ENCODE measurements around the gene DPYD. TPM values are rescaled to one million over a fixed set of nuclear protein-coding genes. Genes with fewer than 3 reads are reported as not detected.

Gene DPYD
- polyA plus RNA-seq, 2 donors = 6.7 to 10.0 TPM

- no peaks in the 10 kb centered on the region for H3K9me3 ChIP-seq (ENCODE audit: control insufficient read depth in 2 of 2, insufficient read depth in 1 of 2, low read depth in 1 of 2, low read length in 1 of 2)
- no peaks in the 10 kb centered on the region for H3K27me3 ChIP-seq (ENCODE audit: control insufficient read depth in 1 of 2, insufficient read depth in 2 of 2, low read length in 2 of 2)
- H3K4me3 ChIP-seq (ENCODE audit: low read depth in 1 of 2, low read length in 2 of 2) = no peak overlapping the region
- no peak overlapping the region for H3K27ac ChIP-seq (ENCODE audit: low read depth in 2 of 2, low read length in 1 of 2)
- H3K36me3 ChIP-seq (ENCODE audit: control insufficient read depth in 2 of 2, insufficient read depth in 2 of 2, low read length in 1 of 2) = no peaks in the 10 kb centered on the region
- no peaks in the 10 kb centered on the region for H3K4me1 ChIP-seq (ENCODE audit: control insufficient read depth in 2 of 2, insufficient read depth in 2 of 2, low read length in 1 of 2)
- WGBS, 2 donors = 97 to 99% methylated on average over 1 of the region's 1 CpG
Observed at GRCh38 chr1:97088391-97088790, 832.4 kb downstream of the DPYD start.

- no peak overlapping the region for H3K27ac ChIP-seq (ENCODE audit: low read depth in 2 of 2, low read length in 1 of 2)
- H3K9me3 ChIP-seq (ENCODE audit: control insufficient read depth in 2 of 2, insufficient read depth in 1 of 2, low read depth in 1 of 2, low read length in 1 of 2) = no peaks in the 10 kb centered on the region
- no peaks in the 10 kb centered on the region for H3K27me3 ChIP-seq (ENCODE audit: control insufficient read depth in 1 of 2, insufficient read depth in 2 of 2, low read length in 2 of 2)
- no peak overlapping the region for H3K4me3 ChIP-seq (ENCODE audit: low read depth in 1 of 2, low read length in 2 of 2)
- WGBS, 2 donors = 43 to 45% methylated on average over 2 of the region's 2 CpGs
- H3K4me1 ChIP-seq (ENCODE audit: control insufficient read depth in 2 of 2, insufficient read depth in 2 of 2, low read length in 1 of 2) = no peaks in the 10 kb centered on the region
- H3K36me3 ChIP-seq (ENCODE audit: control insufficient read depth in 2 of 2, insufficient read depth in 2 of 2, low read length in 1 of 2) = no peaks in the 10 kb centered on the region
Observed at GRCh38 chr1:97084546-97084945, 836.3 kb downstream of the DPYD start.

GRCh38 chr1:97082160-97082848 is 838.5 kb downstream of the DPYD start:
- 43 to 45% methylated on average over 4 of the region's 4 CpGs for WGBS, 2 donors
- Histone ChIP-seq H3K4me3 (ENCODE audit: low read depth in 1 of 2, low read length in 2 of 2) (no peak overlapping the region), H3K9me3 (ENCODE audit: control insufficient read depth in 2 of 2, insufficient read depth in 1 of 2, low read depth in 1 of 2, low read length in 1 of 2) (no peaks in the 10 kb centered on the region), H3K27ac (ENCODE audit: low read depth in 2 of 2, low read length in 1 of 2) (no peak overlapping the region), H3K36me3 (ENCODE audit: control insufficient read depth in 2 of 2, insufficient read depth in 2 of 2, low read length in 1 of 2) (no peaks in the 10 kb centered on the region), H3K4me1 (ENCODE audit: control insufficient read depth in 2 of 2, insufficient read depth in 2 of 2, low read length in 1 of 2) (no peaks in the 10 kb centered on the region), H3K27me3 (ENCODE audit: control insufficient read depth in 1 of 2, insufficient read depth in 2 of 2, low read length in 2 of 2) (no peaks in the 10 kb centered on the region)

- H3K4me3 ChIP-seq (ENCODE audit: low read depth in 1 of 2, low read length in 2 of 2) = no peak overlapping the region
- no peaks in the 10 kb centered on the region for H3K36me3 ChIP-seq (ENCODE audit: control insufficient read depth in 2 of 2, insufficient read depth in 2 of 2, low read length in 1 of 2)
- WGBS, 2 donors = 81 to 87% methylated on average over 6 of the region's 6 CpGs
- H3K4me1 ChIP-seq (ENCODE audit: control insufficient read depth in 2 of 2, insufficient read depth in 2 of 2, low read length in 1 of 2) = no peaks in the 10 kb centered on the region
- H3K27ac ChIP-seq (ENCODE audit: low read depth in 2 of 2, low read length in 1 of 2) = no peak overlapping the region
- H3K9me3 ChIP-seq (ENCODE audit: control insufficient read depth in 2 of 2, insufficient read depth in 1 of 2, low read depth in 1 of 2, low read length in 1 of 2) = no peaks in the 10 kb centered on the region
- H3K27me3 ChIP-seq (ENCODE audit: control insufficient read depth in 1 of 2, insufficient read depth in 2 of 2, low read length in 2 of 2) = no peaks in the 10 kb centered on the region
Observed at GRCh38 chr1:97078872-97079271, 842.0 kb downstream of the DPYD start.

GRCh38 chr1:97077221-97077620 is 843.6 kb downstream of the DPYD start:
- Histone ChIP-seq H3K4me3 (ENCODE audit: low read depth in 1 of 2, low read length in 2 of 2) (no peak overlapping the region), H3K27ac (ENCODE audit: low read depth in 2 of 2, low read length in 1 of 2) (no peak overlapping the region), H3K36me3 (ENCODE audit: control insufficient read depth in 2 of 2, insufficient read depth in 2 of 2, low read length in 1 of 2) (no peaks in the 10 kb centered on the region), H3K9me3 (ENCODE audit: control insufficient read depth in 2 of 2, insufficient read depth in 1 of 2, low read depth in 1 of 2, low read length in 1 of 2) (no peaks in the 10 kb centered on the region), H3K27me3 (ENCODE audit: control insufficient read depth in 1 of 2, insufficient read depth in 2 of 2, low read length in 2 of 2) (no peaks in the 10 kb centered on the region), H3K4me1 (ENCODE audit: control insufficient read depth in 2 of 2, insufficient read depth in 2 of 2, low read length in 1 of 2) (no peaks in the 10 kb centered on the region)
- 52 to 54% methylated on average over 2 of the region's 2 CpGs for WGBS, 2 donors

- 74 to 83% methylated on average over 2 of the region's 2 CpGs for WGBS, 2 donors
- Histone ChIP-seq H3K27me3 (ENCODE audit: control insufficient read depth in 1 of 2, insufficient read depth in 2 of 2, low read length in 2 of 2) (no peaks in the 10 kb centered on the region), H3K27ac (ENCODE audit: low read depth in 2 of 2, low read length in 1 of 2) (no peak overlapping the region), H3K36me3 (ENCODE audit: control insufficient read depth in 2 of 2, insufficient read depth in 2 of 2, low read length in 1 of 2) (no peaks in the 10 kb centered on the region), H3K9me3 (ENCODE audit: control insufficient read depth in 2 of 2, insufficient read depth in 1 of 2, low read depth in 1 of 2, low read length in 1 of 2) (no peaks in the 10 kb centered on the region), H3K4me1 (ENCODE audit: control insufficient read depth in 2 of 2, insufficient read depth in 2 of 2, low read length in 1 of 2) (no peaks in the 10 kb centered on the region), H3K4me3 (ENCODE audit: low read depth in 1 of 2, low read length in 2 of 2) (no peak overlapping the region)
Observed at GRCh38 chr1:97074771-97075170, 846.1 kb downstream of the DPYD start.

- H3K4me1 ChIP-seq (ENCODE audit: control insufficient read depth in 2 of 2, insufficient read depth in 2 of 2, low read length in 1 of 2) = no peaks in the 10 kb centered on the region
- no peaks in the 10 kb centered on the region for H3K36me3 ChIP-seq (ENCODE audit: control insufficient read depth in 2 of 2, insufficient read depth in 2 of 2, low read length in 1 of 2)
- H3K27me3 ChIP-seq (ENCODE audit: control insufficient read depth in 1 of 2, insufficient read depth in 2 of 2, low read length in 2 of 2) = no peaks in the 10 kb centered on the region
- no peaks in the 10 kb centered on the region for H3K9me3 ChIP-seq (ENCODE audit: control insufficient read depth in 2 of 2, insufficient read depth in 1 of 2, low read depth in 1 of 2, low read length in 1 of 2)
- 48 to 55% methylated on average over 2 of the region's 2 CpGs for WGBS, 2 donors
- no peak overlapping the region for H3K4me3 ChIP-seq (ENCODE audit: low read depth in 1 of 2, low read length in 2 of 2)
- H3K27ac ChIP-seq (ENCODE audit: low read depth in 2 of 2, low read length in 1 of 2) = no peak overlapping the region
Observed at GRCh38 chr1:97073936-97074335, 846.9 kb downstream of the DPYD start.

GRCh38 chr1:97073169-97073568 is 847.7 kb downstream of the DPYD start:
- H3K36me3 ChIP-seq (ENCODE audit: control insufficient read depth in 2 of 2, insufficient read depth in 2 of 2, low read length in 1 of 2) = no peaks in the 10 kb centered on the region
- no peak overlapping the region for H3K4me3 ChIP-seq (ENCODE audit: low read depth in 1 of 2, low read length in 2 of 2)
- H3K27ac ChIP-seq (ENCODE audit: low read depth in 2 of 2, low read length in 1 of 2) = no peak overlapping the region
- no peaks in the 10 kb centered on the region for H3K27me3 ChIP-seq (ENCODE audit: control insufficient read depth in 1 of 2, insufficient read depth in 2 of 2, low read length in 2 of 2)
- no peaks in the 10 kb centered on the region for H3K4me1 ChIP-seq (ENCODE audit: control insufficient read depth in 2 of 2, insufficient read depth in 2 of 2, low read length in 1 of 2)
- H3K9me3 ChIP-seq (ENCODE audit: control insufficient read depth in 2 of 2, insufficient read depth in 1 of 2, low read depth in 1 of 2, low read length in 1 of 2) = no peaks in the 10 kb centered on the region

GRCh38 chr1:97071173-97071572 is 849.7 kb downstream of the DPYD start:
- 55 to 68% methylated on average over 3 of the region's 3 CpGs for WGBS, 2 donors
- H3K27ac ChIP-seq (ENCODE audit: low read depth in 2 of 2, low read length in 1 of 2) = no peak overlapping the region
- H3K36me3 ChIP-seq (ENCODE audit: control insufficient read depth in 2 of 2, insufficient read depth in 2 of 2, low read length in 1 of 2) = no peaks in the 10 kb centered on the region
- H3K27me3 ChIP-seq (ENCODE audit: control insufficient read depth in 1 of 2, insufficient read depth in 2 of 2, low read length in 2 of 2) = no peaks in the 10 kb centered on the region
- no peaks in the 10 kb centered on the region for H3K9me3 ChIP-seq (ENCODE audit: control insufficient read depth in 2 of 2, insufficient read depth in 1 of 2, low read depth in 1 of 2, low read length in 1 of 2)
- H3K4me1 ChIP-seq (ENCODE audit: control insufficient read depth in 2 of 2, insufficient read depth in 2 of 2, low read length in 1 of 2) = no peaks in the 10 kb centered on the region
- H3K4me3 ChIP-seq (ENCODE audit: low read depth in 1 of 2, low read length in 2 of 2) = no peak overlapping the region

GRCh38 chr1:97070376-97070775 is 850.5 kb downstream of the DPYD start:
- Histone ChIP-seq H3K4me3 (ENCODE audit: low read depth in 1 of 2, low read length in 2 of 2) (no peak overlapping the region), H3K4me1 (ENCODE audit: control insufficient read depth in 2 of 2, insufficient read depth in 2 of 2, low read length in 1 of 2) (no peaks in the 10 kb centered on the region), H3K9me3 (ENCODE audit: control insufficient read depth in 2 of 2, insufficient read depth in 1 of 2, low read depth in 1 of 2, low read length in 1 of 2) (no peaks in the 10 kb centered on the region), H3K36me3 (ENCODE audit: control insufficient read depth in 2 of 2, insufficient read depth in 2 of 2, low read length in 1 of 2) (no peaks in the 10 kb centered on the region), H3K27ac (ENCODE audit: low read depth in 2 of 2, low read length in 1 of 2) (no peak overlapping the region), H3K27me3 (ENCODE audit: control insufficient read depth in 1 of 2, insufficient read depth in 2 of 2, low read length in 2 of 2) (no peaks in the 10 kb centered on the region)
- 92 to 94% methylated on average over 4 of the region's 4 CpGs for WGBS, 2 donors
